Sigmoid colon (tissue), 7 donors: Measurements from ENCODE around the gene OR6B1. TPM values are rescaled to one million over a fixed set of nuclear protein-coding genes. Genes with fewer than 3 reads are reported as not detected.

ENCODE experiments used
- DNase-seq: peaks from one replicate; pipeline ENCODE4 v3.0.0-alpha.2; 2019
- H3K27ac ChIP-seq, 4 donors: fragments of 200-600 bp; sonication (generic); one replicate each; pipeline ENCODE4 v1.5.1; 2016 to 2019; ENCODE audit warnings: mild to moderate bottlenecking in 1 of 4
- H3K27me3 ChIP-seq, 3 donors: fragments of 200-600 bp; sonication (generic); one replicate each; pipeline ENCODE4 v1.5.1; 2019; ENCODE audit warnings: mild to moderate bottlenecking in 1 of 3
- H3K36me3 ChIP-seq, 4 donors: fragments of 200-600 bp; sonication (generic); one replicate each; pipeline ENCODE4 v1.5.1; 2016 to 2019
- H3K4me1 ChIP-seq, 4 donors: fragments of 200-600 bp; sonication (generic); one replicate each; pipeline ENCODE4 v1.5.1; 2017 to 2019
- H3K4me3 ChIP-seq, 4 donors: fragments of 200-600 bp; sonication (generic); one replicate each; pipeline ENCODE4 v1.5.1; 2017 to 2019; ENCODE audit warnings: mild to moderate bottlenecking in 2 of 4, moderate library complexity in 1 of 4
- H3K9me3 ChIP-seq, 4 donors: fragments of 200-600 bp in 3 of 4; sonication (generic) in 3 of 4; one replicate each; pipeline versions ENCODE4 v1.5.1 to v1.6.1; 2013 to 2019
- EP300 ChIP-seq, 4 donors: sonication (generic); formaldehyde crosslinking; IDR thresholded peaks; one replicate each; pipeline ENCODE4 v1.6.1; 2017; ENCODE audit warnings: antibody characterized with exemption in 4 of 4
- POLR2A ChIP-seq, 2 donors: fragments of 450-650 bp; IDR thresholded peaks; one replicate each; pipeline ENCODE4 v1.6.1; 2016; ENCODE audit warnings: antibody characterized with exemption in 2 of 2, mild to moderate bottlenecking in 2 of 2, moderate library complexity in 2 of 2
- POLR2AphosphoS5 ChIP-seq, 4 donors: sonication (generic); formaldehyde crosslinking; IDR thresholded peaks; one replicate each; pipeline ENCODE4 v1.6.1; 2017; ENCODE audit warnings: antibody characterized with exemption in 4 of 4
- WGBS, 2 donors: extraction: QIAGEN DNeasy Blood & Tissue Kit; methylation state at CpG; one replicate each; pipeline ENCODE4 v1.1.7; 2013; 5-methylcytosine and 5-hydroxymethylcytosine counted together
- intact Hi-C: fragments of 100-400 bp; cut with DNase I; formaldehyde crosslinking; loops from one replicate; pipeline ENCODE4 v1.15.1; 2023
- polyA plus RNA-seq, 3 donors: library from polyadenylated mRNA; stranded (reverse); fragments of 200-250 nt; gene quantifications; one replicate each; pipeline ENCODE4 v1.2.3, GENCODE V29; 2013
- total RNA-seq, 4 donors: library from RNA; depleted of rRNA; stranded (reverse); fragments of >200 nt; gene quantifications; one replicate each; pipeline ENCODE4 v1.1.0, GENCODE V29; 2016
- TF ChIP-seq, protein P1 (sequence below), 4 experiments: fragments of 450-650 bp in 3 of 4; fragments of 200-600 bp in 1 of 4; IDR thresholded peaks; one replicate each; pipeline ENCODE4 v1.5.1; 2016 to 2019; ENCODE audit warnings: antibody characterized with exemption in 4 of 4, mild to moderate bottlenecking in 3 of 4, moderate library complexity in 2 of 4
- donor health status: healthy with polysubstance abuse.
- donor health status: Bipolar disorder and iron deficiency.
- donor health status: healthy.

Gene OR6B1
- total and polyA plus RNA-seq, 7 donors, result not detected

DNA sequence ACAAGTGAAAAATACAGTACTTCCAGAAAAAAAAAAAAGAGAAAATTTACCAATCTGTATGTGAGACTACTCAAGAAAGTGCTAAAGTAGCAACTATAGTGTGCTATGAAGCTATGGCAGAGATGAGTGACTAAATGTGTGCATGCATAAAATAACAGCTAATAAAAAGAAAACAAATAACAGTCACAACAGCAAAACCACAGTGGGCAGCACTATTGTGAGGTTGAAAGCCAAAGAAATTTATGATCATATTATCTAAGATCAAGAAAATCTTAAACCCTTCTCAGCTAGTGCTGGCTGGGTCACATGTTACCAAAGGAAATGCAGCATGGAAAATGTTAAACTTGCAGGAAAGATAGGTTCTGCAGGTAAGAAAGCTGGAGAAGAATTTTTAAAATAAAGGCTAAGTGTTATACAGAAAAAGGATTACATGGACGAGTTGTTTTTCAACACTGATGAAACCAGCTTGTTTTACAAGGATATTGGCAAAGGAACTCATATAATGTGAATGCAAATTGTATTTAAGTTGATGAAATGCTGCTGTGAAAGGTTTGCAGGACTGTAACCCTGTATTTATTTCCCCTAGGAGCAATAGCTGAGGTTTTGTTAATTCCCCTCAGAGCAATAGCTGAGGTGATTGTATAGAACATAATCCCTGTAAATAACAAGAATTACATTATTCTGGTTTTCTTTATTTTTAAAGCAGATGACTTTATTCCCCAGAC lies 33.0 kb downstream of the OR6B1 start:
- no peak for DNase-seq
- Histone ChIP-seq H3K4me3 (no peak overlapping the region), H3K27ac (no peak overlapping the region), H3K9me3 (no peaks in the 10 kb centered on the region), H3K36me3 (no peaks in the 10 kb centered on the region), H3K4me1 (no peaks in the 10 kb centered on the region), H3K27me3 (no peaks in the 10 kb centered on the region)
- intact Hi-C loops, result no loop called here
- no peak for TF ChIP-seq POLR2A (IDR thresholded peaks at IDR 0.05)
- TF ChIP-seq, protein P1, sequence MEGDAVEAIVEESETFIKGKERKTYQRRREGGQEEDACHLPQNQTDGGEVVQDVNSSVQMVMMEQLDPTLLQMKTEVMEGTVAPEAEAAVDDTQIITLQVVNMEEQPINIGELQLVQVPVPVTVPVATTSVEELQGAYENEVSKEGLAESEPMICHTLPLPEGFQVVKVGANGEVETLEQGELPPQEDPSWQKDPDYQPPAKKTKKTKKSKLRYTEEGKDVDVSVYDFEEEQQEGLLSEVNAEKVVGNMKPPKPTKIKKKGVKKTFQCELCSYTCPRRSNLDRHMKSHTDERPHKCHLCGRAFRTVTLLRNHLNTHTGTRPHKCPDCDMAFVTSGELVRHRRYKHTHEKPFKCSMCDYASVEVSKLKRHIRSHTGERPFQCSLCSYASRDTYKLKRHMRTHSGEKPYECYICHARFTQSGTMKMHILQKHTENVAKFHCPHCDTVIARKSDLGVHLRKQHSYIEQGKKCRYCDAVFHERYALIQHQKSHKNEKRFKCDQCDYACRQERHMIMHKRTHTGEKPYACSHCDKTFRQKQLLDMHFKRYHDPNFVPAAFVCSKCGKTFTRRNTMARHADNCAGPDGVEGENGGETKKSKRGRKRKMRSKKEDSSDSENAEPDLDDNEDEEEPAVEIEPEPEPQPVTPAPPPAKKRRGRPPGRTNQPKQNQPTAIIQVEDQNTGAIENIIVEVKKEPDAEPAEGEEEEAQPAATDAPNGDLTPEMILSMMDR (IDR thresholded peaks at IDR 0.05), result no peak
- no peak for TF ChIP-seq EP300 (IDR thresholded peaks at IDR 0.05)
- TF ChIP-seq POLR2AphosphoS5 (IDR thresholded peaks at IDR 0.05), result no peak
- WGBS, 2 donors, result 60 to 72% methylated on average over 1 of the region's 1 CpG

DNA sequence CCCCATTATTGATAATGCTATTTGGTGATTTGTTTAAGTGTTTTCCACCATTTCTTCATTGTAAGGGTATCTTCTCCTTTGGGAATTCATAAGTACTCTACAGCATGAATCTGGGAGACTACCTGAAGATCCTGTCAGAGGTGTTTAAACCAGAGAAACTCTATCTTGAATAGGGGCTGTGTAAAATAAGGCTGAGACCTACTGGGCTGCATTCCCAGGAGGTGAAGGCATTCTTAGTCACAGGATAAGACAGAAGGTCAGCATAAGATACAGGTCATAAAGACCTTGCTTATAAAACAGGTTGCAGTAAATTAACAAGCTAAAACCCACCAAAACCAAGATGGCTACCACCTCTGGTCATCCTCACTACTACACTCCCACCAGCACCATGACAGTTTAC lies 35.3 kb downstream of the OR6B1 start:
- DNase-seq, result no peak
- Histone ChIP-seq H3K9me3 (no peaks in the 10 kb centered on the region), H3K4me3 (no peak overlapping the region), H3K4me1 (no peaks in the 10 kb centered on the region), H3K27ac (no peak overlapping the region), H3K27me3 (no peaks in the 10 kb centered on the region), H3K36me3 (no peaks in the 10 kb centered on the region)
- intact Hi-C loops, result no loop called here
- TF ChIP-seq, protein P1 (IDR thresholded peaks at IDR 0.05), result no peak
- TF ChIP-seq POLR2A (IDR thresholded peaks at IDR 0.05) (no peak), POLR2AphosphoS5 (IDR thresholded peaks at IDR 0.05) (no peak), EP300 (IDR thresholded peaks at IDR 0.05) (no peak)

DNA sequence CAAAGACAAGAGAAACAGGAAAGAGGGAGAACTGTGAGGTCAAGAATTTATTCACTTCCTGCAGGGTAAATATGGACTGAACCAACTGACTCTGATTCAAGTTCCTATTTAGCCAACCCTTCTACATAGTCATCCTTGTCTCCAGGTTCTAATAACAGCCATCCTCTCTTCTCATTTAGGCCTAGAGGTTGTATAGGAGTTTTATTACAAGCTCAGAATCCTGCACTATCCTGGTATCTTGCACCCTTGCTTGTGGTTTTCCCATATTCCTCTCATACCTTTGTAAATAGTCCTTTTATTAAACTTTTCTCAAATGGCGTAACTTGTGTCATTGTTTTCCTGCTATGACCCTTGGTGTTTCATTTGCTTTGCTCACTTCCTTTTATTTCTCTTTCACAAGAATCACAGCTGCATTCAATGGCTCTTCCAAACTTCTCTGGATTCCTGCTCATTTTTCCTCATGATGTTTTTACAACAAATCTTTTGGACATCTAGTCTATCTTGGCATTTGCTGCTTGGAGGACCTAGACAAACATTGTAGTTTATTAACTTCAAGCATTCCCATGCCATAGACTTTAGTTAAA lies 36.3 kb downstream of the OR6B1 start:
- H3K36me3 ChIP-seq, result no peaks in the 10 kb centered on the region
- H3K4me3 ChIP-seq, result no peak overlapping the region
- H3K9me3 ChIP-seq, result no peaks in the 10 kb centered on the region
- TF ChIP-seq POLR2AphosphoS5 (IDR thresholded peaks at IDR 0.05) (no peak), EP300 (IDR thresholded peaks at IDR 0.05) (no peak), POLR2A (IDR thresholded peaks at IDR 0.05) (no peak)
- TF ChIP-seq, protein P1 (IDR thresholded peaks at IDR 0.05), result no peak
- no peaks in the 10 kb centered on the region for H3K27me3 ChIP-seq
- H3K4me1 ChIP-seq, result no peaks in the 10 kb centered on the region
- no peak for DNase-seq
- H3K27ac ChIP-seq, result no peak overlapping the region
- WGBS, 2 donors, result 0 to 94% methylated on average over 1 of the region's 1 CpG
- intact Hi-C loops, result no loop called here

DNA sequence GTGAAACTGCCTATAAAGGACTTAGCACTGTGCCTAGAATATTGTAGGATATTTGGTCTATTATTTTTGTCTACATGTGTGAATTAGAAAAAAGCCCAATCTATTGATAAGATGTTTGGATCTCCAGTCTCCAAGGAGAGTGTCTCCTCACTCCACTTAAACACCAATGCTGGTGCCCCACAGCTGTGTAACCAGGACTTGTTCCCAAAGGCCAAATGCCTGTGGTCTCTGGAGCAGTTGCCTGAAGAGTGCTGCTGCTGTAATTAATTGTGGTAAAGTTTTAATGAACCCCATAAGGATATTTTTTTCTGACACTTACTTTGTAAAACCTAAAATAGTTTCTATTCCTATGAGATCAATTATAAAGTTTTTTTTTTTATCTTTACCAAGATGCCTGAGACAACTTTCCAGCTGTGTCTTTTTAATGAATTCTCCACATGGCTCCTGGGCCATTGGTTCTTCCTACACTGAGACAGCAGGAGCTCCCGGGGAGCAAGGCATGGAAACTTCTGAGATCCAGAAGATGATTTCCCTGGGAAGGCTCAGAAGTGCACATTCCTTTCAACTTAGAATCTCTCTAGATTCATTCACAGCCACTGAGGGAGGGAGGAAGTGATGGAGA lies 37.4 kb downstream of the OR6B1 start:
- Histone ChIP-seq H3K27me3 (no peaks in the 10 kb centered on the region), H3K9me3 (no peaks in the 10 kb centered on the region), H3K27ac (no peak overlapping the region), H3K4me3 (no peak overlapping the region), H3K4me1 (no peaks in the 10 kb centered on the region), H3K36me3 (no peaks in the 10 kb centered on the region)
- DNase-seq, result no peak
- 86 to 94% methylated on average over 1 of the region's 1 CpG for WGBS, 2 donors
- TF ChIP-seq, protein P1 (IDR thresholded peaks at IDR 0.05), result no peak
- TF ChIP-seq EP300 (IDR thresholded peaks at IDR 0.05), result no peak
- intact Hi-C loops, result no loop called here
